ENCODE measurements around the gene CXCL1. TPM values are rescaled to one million over a fixed set of nuclear protein-coding genes. Genes with fewer than 3 reads are reported as not detected.
"Not testable (repeated sequence)": the region's sequence is repeated elsewhere in the genome, so short reads cannot be mapped to it uniquely, and the experiment has no call there.

The CXCL1 gene
- polyA plus RNA-seq, 1 experiment: 2.1 TPM

DNA sequence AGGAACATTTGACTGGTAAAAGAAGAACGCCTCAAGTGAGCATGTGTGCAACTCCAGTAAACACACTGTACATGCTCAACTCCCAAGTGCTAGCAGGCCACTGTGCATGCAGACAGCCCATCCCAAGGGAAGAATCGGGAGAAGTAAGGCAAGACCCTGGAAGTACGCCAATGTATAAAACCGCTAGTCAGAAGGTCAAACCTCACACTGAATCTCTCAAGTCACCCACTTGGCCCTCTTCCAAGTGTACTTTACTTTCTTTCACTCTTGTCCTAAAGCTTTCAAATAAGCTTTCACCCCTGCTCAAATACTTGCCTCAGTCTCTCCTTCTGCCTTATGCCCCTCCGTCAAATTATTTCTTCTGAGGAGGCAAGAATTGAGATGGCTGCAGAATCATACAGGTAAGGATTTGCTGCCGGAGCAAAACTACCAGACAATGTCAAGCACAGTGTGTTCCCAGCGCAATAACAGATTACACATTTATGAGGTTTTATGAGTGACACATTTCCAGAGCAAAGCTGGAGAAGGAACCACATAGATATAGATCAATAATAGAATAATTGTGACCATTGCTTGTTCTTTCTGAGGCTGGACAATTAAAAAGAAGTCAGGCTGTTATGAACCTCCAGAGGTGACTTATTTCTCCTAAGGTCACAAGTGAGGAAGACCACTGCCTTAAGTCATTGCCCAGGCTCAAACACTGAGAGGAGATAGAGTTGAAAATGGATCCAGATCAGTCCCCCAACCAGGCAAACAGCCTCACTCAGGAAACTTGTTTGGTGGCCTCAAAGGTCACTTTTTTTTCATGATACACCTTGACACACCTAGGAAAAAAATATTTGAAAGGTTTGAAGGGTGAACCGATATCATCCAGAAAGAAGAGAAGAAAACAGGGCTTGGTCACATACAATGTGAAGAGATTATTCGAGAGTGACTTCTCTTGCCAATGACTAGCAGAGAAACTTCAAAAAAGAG lies 26.3 kb downstream of the CXCL1 start:
- Histone ChIP-seq H3K9me3 (ENCODE audit: control insufficient read depth, insufficient read depth, low read length) (no peaks in the 10 kb centered on the region), H3K27ac (ENCODE audit: low read depth, low read length) (no peak overlapping the region), H3K4me3 (ENCODE audit: low read depth, low read length) (no peak overlapping the region), H3K27me3 (ENCODE audit: control insufficient read depth, insufficient read depth, low read length) (no peaks in the 10 kb centered on the region)
- no peak for TF ChIP-seq CTCF (IDR thresholded peaks at IDR 0.05; ENCODE audit: low read depth, low read length)
- ChIA-PET POLR2A (no interaction called here), CTCF (no interaction called here)
- DNase-seq (ENCODE audit: low read depth, low spot score): no peak

- DNase-seq (ENCODE audit: low read depth, low spot score): no peak
- CTCF ChIA-PET: no interaction called here
- Histone ChIP-seq H3K27ac (ENCODE audit: low read depth, low read length) (no peak overlapping the region), H3K9me3 (ENCODE audit: control insufficient read depth, insufficient read depth, low read length) (no peaks in the 10 kb centered on the region), H3K27me3 (ENCODE audit: control insufficient read depth, insufficient read depth, low read length) (no peaks in the 10 kb centered on the region), H3K4me3 (ENCODE audit: low read depth, low read length) (no peak overlapping the region)
- TF ChIP-seq CTCF (IDR thresholded peaks at IDR 0.05; ENCODE audit: low read depth, low read length): no peak
- POLR2A ChIA-PET: no interaction called here
Observed at GRCh38 chr4:73896416-73896815, 27.2 kb downstream of the CXCL1 start.

DNA sequence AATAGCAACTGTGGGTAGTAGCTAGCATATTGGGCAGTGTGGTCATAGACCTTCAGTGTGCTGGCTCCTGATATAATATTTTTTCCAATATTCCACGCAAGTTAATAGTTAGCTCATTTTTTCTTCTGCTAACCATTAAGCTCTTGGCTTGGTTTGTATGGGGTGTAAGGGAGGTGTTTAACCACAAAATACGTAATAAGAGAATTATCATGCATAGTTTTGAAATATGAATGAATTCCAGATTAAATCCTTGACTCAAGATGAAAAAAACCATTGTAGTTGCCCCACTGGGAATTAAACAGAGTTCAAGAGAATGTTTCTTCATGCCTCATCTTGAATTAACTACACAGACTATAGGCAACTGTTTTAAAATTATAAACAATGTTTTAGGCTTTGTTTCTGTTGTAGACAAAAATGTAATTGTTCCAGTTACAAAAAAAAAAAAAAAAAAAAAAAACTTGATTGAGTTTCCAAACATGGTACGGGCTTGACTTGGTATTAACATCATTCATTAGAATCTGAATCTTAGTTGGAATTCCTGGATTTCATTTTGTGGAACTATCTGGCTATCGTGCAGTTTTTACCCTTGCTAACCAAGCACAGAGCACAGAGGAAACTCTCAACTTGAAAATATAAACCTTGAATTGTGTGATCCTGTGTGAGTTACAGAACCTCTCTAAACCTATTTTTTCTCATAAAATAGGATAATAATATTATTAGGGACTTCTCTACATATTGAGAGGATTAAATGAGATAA lies 28.4 kb downstream of the CXCL1 start:
- ChIA-PET POLR2A (no interaction called here), CTCF (no interaction called here)
- Histone ChIP-seq H3K9me3 (ENCODE audit: control insufficient read depth, insufficient read depth, low read length) (no peaks in the 10 kb centered on the region), H3K4me3 (ENCODE audit: low read depth, low read length) (no peak overlapping the region), H3K27me3 (ENCODE audit: control insufficient read depth, insufficient read depth, low read length) (no peaks in the 10 kb centered on the region), H3K27ac (ENCODE audit: low read depth, low read length) (no peak overlapping the region)
- TF ChIP-seq CTCF (IDR thresholded peaks at IDR 0.05; ENCODE audit: low read depth, low read length): no peak
- no peak for DNase-seq (ENCODE audit: low read depth, low spot score)

- H3K27me3 ChIP-seq (ENCODE audit: control insufficient read depth, insufficient read depth, low read length); H3K9me3 ChIP-seq (ENCODE audit: control insufficient read depth, insufficient read depth, low read length); POLR2A ChIA-PET; H3K27ac ChIP-seq (ENCODE audit: low read depth, low read length); DNase-seq (ENCODE audit: low read depth, low spot score); H3K4me3 ChIP-seq (ENCODE audit: low read depth, low read length): not testable (repeated sequence)
- CTCF ChIA-PET: interaction anchor here (0.7 kb wide), 1 partner anchor 245 kb away, joined by 4 read pairs; no protein-coding TSS in a partner anchor
Observed at GRCh38 chr4:73899338-73899737, 30.1 kb downstream of the CXCL1 start.

DNA sequence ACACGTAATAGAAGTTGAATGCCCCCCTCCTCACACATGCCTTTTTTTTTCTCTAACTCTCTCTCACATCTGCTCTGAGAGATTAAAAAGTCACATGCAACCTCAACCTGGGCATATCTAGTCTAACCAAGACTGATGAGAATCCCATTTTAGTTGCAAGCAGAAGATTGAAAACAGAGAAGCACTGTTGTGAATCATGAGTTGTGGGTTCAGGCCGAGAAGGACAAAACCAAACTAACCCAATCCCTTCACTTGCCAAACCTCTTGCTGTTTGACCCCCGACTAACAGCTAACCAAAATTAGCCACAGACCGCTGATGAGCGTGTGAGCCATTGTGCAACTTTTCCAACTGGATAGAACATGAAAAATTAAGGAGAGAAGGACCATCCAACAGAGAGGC lies 31.8 kb downstream of the CXCL1 start:
- TF ChIP-seq CTCF (IDR thresholded peaks at IDR 0.05; ENCODE audit: low read depth, low read length): no peak
- ChIA-PET CTCF (interaction anchor here (0.9 kb wide), 1 partner anchor 241 kb away, joined by 3 read pairs; no protein-coding TSS in a partner anchor), POLR2A (no interaction called here)
- Histone ChIP-seq H3K27ac (ENCODE audit: low read depth, low read length) (no peak overlapping the region), H3K27me3 (ENCODE audit: control insufficient read depth, insufficient read depth, low read length) (no peaks in the 10 kb centered on the region), H3K9me3 (ENCODE audit: control insufficient read depth, insufficient read depth, low read length) (no peaks in the 10 kb centered on the region), H3K4me3 (ENCODE audit: low read depth, low read length) (no peak overlapping the region)
- no peak for DNase-seq (ENCODE audit: low read depth, low spot score)

Measured in AG04450 (cell line).